T47D (cell line): ENCODE results near the gene SNRPD3.

Experiments used
- DNase-seq, 2 experiments: peaks; one replicate each; pipeline versions ENCODE4 v3.0.0 to v3.0.0-alpha.2; 2011 to 2012; ENCODE audit warnings: low read depth in 1 of 2, low spot score in 1 of 2
- JUND ChIP-seq: IDR thresholded peaks from 2 replicates; pipeline ENCODE4 v1.6.1; 2012; ENCODE audit warnings: low read depth
- in situ Hi-C: cut with HindIII; loops from 2 replicates; pipeline ENCODE4 v1.10.0; 2016; ENCODE audit warnings: low sequenced_read_pairs, low pct_unique_long_range_greater_than_20kb

The SNRPD3 gene

GRCh38 chr22:24564376-24565058 is 8.7 kb downstream of the SNRPD3 start:
- TF ChIP-seq JUND = no peak
- in situ Hi-C loops = no loop called here
- DNase-seq = no peak

- DNase-seq = no peak
- TF ChIP-seq JUND = no peak
- in situ Hi-C loops = no loop called here
These were observed 9.3 kb downstream of the SNRPD3 start for GRCh38 chr22:24565077-24565476.

- TF ChIP-seq JUND = no peak
- no peak for DNase-seq
- in situ Hi-C loops = no loop called here
These were observed 11.2 kb downstream of the SNRPD3 start for GRCh38 chr22:24566899-24567511.

GRCh38 chr22:24567668-24568067 is 11.9 kb downstream of the SNRPD3 start:
- DNase-seq = no peak
- in situ Hi-C loops = no loop called here
- TF ChIP-seq JUND = no peak

GRCh38 chr22:24571266-24571665 is 15.5 kb downstream of the SNRPD3 start:
- in situ Hi-C loops = no loop called here
- TF ChIP-seq JUND = no peak
- no peak for DNase-seq

- no peak for DNase-seq
- in situ Hi-C loops = no loop called here
- TF ChIP-seq JUND = no peak
These were observed 21.0 kb downstream of the SNRPD3 start for GRCh38 chr22:24576778-24577177.

- in situ Hi-C loops = no loop called here
- no peak for TF ChIP-seq JUND
- no peak for DNase-seq
These were observed 22.8 kb downstream of the SNRPD3 start for GRCh38 chr22:24578355-24579257.

- no peak for TF ChIP-seq JUND
- in situ Hi-C loops = no loop called here
- no peak for DNase-seq
These were observed 23.4 kb downstream of the SNRPD3 start for GRCh38 chr22:24579258-24579601.

- in situ Hi-C loops = no loop called here
- TF ChIP-seq JUND = no peak
- no peak for DNase-seq
These were observed 24.5 kb downstream of the SNRPD3 start for GRCh38 chr22:24580276-24580675.

- no peak for DNase-seq
- in situ Hi-C loops = no loop called here
These were observed 26.4 kb downstream of the SNRPD3 start for GRCh38 chr22:24582056-24582814.

GRCh38 chr22:24583221-24584165 is 27.7 kb downstream of the SNRPD3 start:
- no peak for DNase-seq
- no peak for TF ChIP-seq JUND
- in situ Hi-C loops = no loop called here

More at GRCh38 chr22:24582056-24582814, 26.4 kb downstream of the SNRPD3 start:
- no peak for TF ChIP-seq JUND

- no peak for DNase-seq
- in situ Hi-C loops = no loop called here
- TF ChIP-seq JUND = no peak
These were observed 28.5 kb downstream of the SNRPD3 start for GRCh38 chr22:24584166-24584790.
